Activated T-helper 2 cell treated with anti-CD3 and anti-CD28 coated beads, Interferon-gamma antibody, Interleukin-2, Interleukin-4, amounts not matched to agents 10 μg/mL and 5 μg/mL and 100 μg/mL, durations not matched to agents 14 hours and 24 hours and 36 hours (primary cell): ENCODE data around the gene TMEM88. TPM values are rescaled to one million over a fixed set of nuclear protein-coding genes. Genes with fewer than 3 reads are reported as not detected.
"Not testable (repeated sequence)": the region's sequence is repeated elsewhere in the genome, so short reads cannot be mapped to it uniquely, and the experiment has no call there.

Experiments used
- DNase-seq: peaks from one replicate; pipeline ENCODE4 v3.0.0; 2021; ENCODE audit warnings: low spot score
- H3K27ac Mint-ChIP-seq: one replicate; pipeline ENCODE4 v1.8.0; 2021; ENCODE audit warnings: mixed read lengths
- H3K27me3 Mint-ChIP-seq: one replicate; pipeline ENCODE4 v1.8.0; 2021; ENCODE audit warnings: low read depth, mixed read lengths
- H3K36me3 Mint-ChIP-seq: one replicate; pipeline ENCODE4 v1.8.0; 2021; ENCODE audit warnings: low read depth, mixed read lengths
- H3K4me1 Mint-ChIP-seq: one replicate; pipeline ENCODE4 v1.8.0; 2021; ENCODE audit warnings: low read depth, mixed read lengths
- H3K4me3 Mint-ChIP-seq: one replicate; pipeline ENCODE4 v1.8.0; 2021; ENCODE audit warnings: low read depth, mild to moderate bottlenecking, moderate library complexity, mixed read lengths
- H3K9me3 Mint-ChIP-seq: one replicate; pipeline ENCODE4 v1.8.0; 2021; ENCODE audit warnings: mixed read lengths
- intact Hi-C: fragments of 100-400 bp; cut with micrococcal nuclease; formaldehyde crosslinking; loops from one replicate; pipeline ENCODE4 v1.15.1; 2023
- total RNA-seq: library from RNA; stranded (reverse); gene quantifications from 2 replicates; pipeline ENCODE4 v1.2.3, GENCODE V29; 2022

The TMEM88 gene, protein sequence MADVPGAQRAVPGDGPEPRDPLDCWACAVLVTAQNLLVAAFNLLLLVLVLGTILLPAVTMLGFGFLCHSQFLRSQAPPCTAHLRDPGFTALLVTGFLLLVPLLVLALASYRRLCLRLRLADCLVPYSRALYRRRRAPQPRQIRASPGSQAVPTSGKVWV
- total RNA-seq = 4.1 and 6.1 TPM in 2 replicates

GRCh38 chr17:7854851-7855659 lies at the start of gene TMEM88:
Gene TMEM88 (plus strand): TSS chr17:7855066. CDS start chr17:7855075, 9 bp downstream.
- Mint-ChIP-seq H3K36me3 (peaks cover 49% of the 10 kb centered on the region), H3K4me3 (no peak within 1 kb of the TSS), H3K27me3 (no peaks in the 10 kb centered on the region), H3K9me3 (no peaks in the 10 kb centered on the region), H3K27ac (no peak within 1 kb of the TSS), H3K4me1 (peaks cover 39% of the 10 kb centered on the region)
- intact Hi-C loops = loop anchor here (10.0 kb wide), 1 partner anchor 200 kb away; no protein-coding TSS in a partner anchor
- no peak for DNase-seq

DNA sequence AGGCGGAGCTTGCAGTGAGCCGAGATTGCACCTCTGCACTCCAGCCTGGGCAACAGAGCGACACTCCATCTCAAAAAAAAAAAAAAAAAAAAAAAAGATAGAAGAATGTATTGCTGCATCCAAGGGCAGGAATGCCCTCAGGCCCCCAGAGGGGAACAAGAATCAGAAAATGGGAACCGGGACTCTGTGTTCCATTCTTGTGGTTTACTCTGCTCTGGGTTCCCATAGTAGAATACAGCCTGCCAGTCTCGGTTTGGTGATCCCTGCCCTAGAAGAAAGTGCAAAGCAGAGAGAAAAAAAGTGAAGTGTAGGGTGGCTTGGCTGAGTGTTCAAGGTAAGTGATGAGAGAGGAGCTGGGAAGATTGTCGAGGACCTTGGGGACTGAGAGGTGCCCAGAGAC lies 48.3 kb upstream of the TMEM88 start:
- Mint-ChIP-seq H3K27me3 (peaks cover 16% of the 10 kb centered on the region), H3K9me3 (no peaks in the 10 kb centered on the region), H3K4me1 (no peaks in the 10 kb centered on the region), H3K36me3 (no peaks in the 10 kb centered on the region), H3K4me3 (no peak overlapping the region), H3K27ac (no peak overlapping the region)
- DNase-seq = no peak
- intact Hi-C loops = no loop called here

GRCh38 chr17:7807206-7807605 lies 47.7 kb upstream of the TMEM88 start:
- intact Hi-C loops = no loop called here
- DNase-seq = no peak
- H3K36me3 Mint-ChIP-seq = no peaks in the 10 kb centered on the region
- H3K27me3 Mint-ChIP-seq = peaks cover 17% of the 10 kb centered on the region
- H3K9me3 Mint-ChIP-seq = no peaks in the 10 kb centered on the region
- H3K4me1 Mint-ChIP-seq = no peaks in the 10 kb centered on the region
- H3K27ac Mint-ChIP-seq = no peak overlapping the region
- H3K4me3 Mint-ChIP-seq = no peak overlapping the region

DNA sequence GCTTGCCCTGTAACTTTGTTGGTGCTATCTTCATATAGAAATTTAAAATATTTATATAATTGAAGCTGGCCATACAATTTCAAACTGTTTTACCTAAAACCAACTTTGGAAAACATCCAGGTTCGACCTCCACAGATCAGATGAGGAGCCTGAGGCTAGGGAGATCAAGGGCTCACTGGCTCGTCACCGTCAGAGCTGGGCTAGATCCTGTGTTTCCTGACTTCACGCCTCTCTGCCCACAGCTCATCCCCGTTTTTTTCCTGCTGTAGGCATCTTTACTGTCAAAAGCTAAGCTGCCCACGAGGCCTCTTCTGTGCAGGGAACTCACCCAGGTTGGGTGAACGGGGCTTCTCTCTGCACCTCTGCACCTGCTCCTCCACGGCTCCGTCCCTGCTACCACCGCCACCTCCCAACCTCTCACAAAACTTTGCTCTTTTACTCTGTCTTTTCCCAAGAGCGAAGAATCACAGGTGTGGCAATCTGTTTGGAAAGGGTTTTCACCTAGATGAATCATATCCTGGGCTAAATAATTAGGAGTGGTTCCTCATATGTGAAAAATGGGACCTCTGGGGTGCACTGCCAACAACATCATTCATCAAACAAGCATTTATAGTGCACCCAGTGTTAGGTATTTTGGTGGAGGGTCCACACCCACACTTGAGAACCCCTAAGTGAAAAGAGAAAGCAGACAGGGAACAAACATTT lies 45.6 kb upstream of the TMEM88 start:
- Mint-ChIP-seq H3K4me3 (no peak overlapping the region), H3K27ac (no peak overlapping the region), H3K4me1 (no peaks in the 10 kb centered on the region), H3K36me3 (no peaks in the 10 kb centered on the region), H3K27me3 (peaks cover 15% of the 10 kb centered on the region), H3K9me3 (no peaks in the 10 kb centered on the region)
- no peak for DNase-seq
- intact Hi-C loops = no loop called here

- H3K4me3 Mint-ChIP-seq, H3K36me3 Mint-ChIP-seq, H3K27ac Mint-ChIP-seq, intact Hi-C loops, DNase-seq, H3K9me3 Mint-ChIP-seq, H3K4me1 Mint-ChIP-seq: not testable (repeated sequence)
- H3K27me3 Mint-ChIP-seq = peaks cover 15% of the 10 kb centered on the region
These were observed 45.0 kb upstream of the TMEM88 start for GRCh38 chr17:7809791-7810343.

DNA sequence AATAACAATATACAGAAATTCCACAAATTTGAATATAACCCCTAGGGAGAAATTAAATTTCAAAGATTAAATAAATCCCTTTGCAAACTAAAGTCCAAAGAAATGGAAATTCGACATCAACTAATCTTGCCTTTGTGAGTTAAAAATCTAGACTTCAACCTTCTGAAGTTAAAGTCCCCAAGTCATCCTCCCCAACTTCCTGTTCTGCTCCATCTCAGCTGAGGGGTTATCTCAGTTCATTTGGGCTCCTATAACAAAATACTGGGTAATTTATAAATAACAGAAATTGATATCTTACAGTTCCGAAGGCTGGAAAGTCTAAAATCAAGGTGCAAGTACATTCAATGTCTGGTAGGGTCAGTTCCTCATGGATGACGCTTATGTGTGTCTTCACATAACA lies 43.6 kb upstream of the TMEM88 start:
- Mint-ChIP-seq H3K4me3 (no peak overlapping the region), H3K27me3 (peaks cover 9% of the 10 kb centered on the region), H3K36me3 (no peaks in the 10 kb centered on the region), H3K9me3 (no peaks in the 10 kb centered on the region), H3K27ac (no peak overlapping the region), H3K4me1 (no peaks in the 10 kb centered on the region)
- intact Hi-C loops = no loop called here
- DNase-seq = no peak

GRCh38 chr17:7814969-7815368 lies 39.9 kb upstream of the TMEM88 start:
- H3K27me3 Mint-ChIP-seq = peaks cover 2% of the 10 kb centered on the region
- H3K27ac Mint-ChIP-seq = no peak overlapping the region
- intact Hi-C loops = no loop called here
- no peaks in the 10 kb centered on the region for H3K36me3 Mint-ChIP-seq
- DNase-seq = no peak
- no peak overlapping the region for H3K4me3 Mint-ChIP-seq
- H3K9me3 Mint-ChIP-seq = no peaks in the 10 kb centered on the region
- H3K4me1 Mint-ChIP-seq = no peaks in the 10 kb centered on the region

- Mint-ChIP-seq H3K9me3 (no peaks in the 10 kb centered on the region), H3K4me1 (no peaks in the 10 kb centered on the region), H3K4me3 (no peak overlapping the region), H3K27ac (no peak overlapping the region), H3K36me3 (no peaks in the 10 kb centered on the region), H3K27me3 (no peaks in the 10 kb centered on the region)
- DNase-seq = no peak
- intact Hi-C loops = no loop called here
These were observed 37.8 kb upstream of the TMEM88 start for GRCh38 chr17:7816926-7817642.

- Mint-ChIP-seq H3K36me3 (no peaks in the 10 kb centered on the region), H3K27me3 (no peaks in the 10 kb centered on the region), H3K4me1 (no peaks in the 10 kb centered on the region), H3K27ac (no peak overlapping the region), H3K4me3 (no peak overlapping the region), H3K9me3 (no peaks in the 10 kb centered on the region)
- intact Hi-C loops = no loop called here
- no peak for DNase-seq
These were observed 37.3 kb upstream of the TMEM88 start for GRCh38 chr17:7817643-7817964.

DNA sequence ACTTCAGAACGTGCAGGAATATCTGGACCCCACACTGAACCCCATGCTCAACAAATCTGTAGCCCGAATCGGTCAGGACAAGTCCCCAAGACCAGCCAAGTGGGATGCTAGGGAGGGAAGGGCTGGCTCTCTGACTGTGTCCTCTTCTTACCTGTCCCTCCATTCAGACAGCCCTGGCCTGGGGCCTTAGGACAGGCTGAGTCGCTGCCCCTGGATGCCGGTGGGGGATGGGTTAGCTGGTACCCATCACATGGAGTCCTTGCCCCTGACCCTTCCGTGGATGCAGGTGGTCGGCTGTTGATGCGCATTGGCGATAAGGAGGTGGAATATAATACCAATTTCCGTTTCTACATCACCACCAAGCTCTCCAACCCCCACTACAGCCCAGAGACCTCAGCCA lies 36.8 kb upstream of the TMEM88 start:
- no peaks in the 10 kb centered on the region for H3K27me3 Mint-ChIP-seq

DNA sequence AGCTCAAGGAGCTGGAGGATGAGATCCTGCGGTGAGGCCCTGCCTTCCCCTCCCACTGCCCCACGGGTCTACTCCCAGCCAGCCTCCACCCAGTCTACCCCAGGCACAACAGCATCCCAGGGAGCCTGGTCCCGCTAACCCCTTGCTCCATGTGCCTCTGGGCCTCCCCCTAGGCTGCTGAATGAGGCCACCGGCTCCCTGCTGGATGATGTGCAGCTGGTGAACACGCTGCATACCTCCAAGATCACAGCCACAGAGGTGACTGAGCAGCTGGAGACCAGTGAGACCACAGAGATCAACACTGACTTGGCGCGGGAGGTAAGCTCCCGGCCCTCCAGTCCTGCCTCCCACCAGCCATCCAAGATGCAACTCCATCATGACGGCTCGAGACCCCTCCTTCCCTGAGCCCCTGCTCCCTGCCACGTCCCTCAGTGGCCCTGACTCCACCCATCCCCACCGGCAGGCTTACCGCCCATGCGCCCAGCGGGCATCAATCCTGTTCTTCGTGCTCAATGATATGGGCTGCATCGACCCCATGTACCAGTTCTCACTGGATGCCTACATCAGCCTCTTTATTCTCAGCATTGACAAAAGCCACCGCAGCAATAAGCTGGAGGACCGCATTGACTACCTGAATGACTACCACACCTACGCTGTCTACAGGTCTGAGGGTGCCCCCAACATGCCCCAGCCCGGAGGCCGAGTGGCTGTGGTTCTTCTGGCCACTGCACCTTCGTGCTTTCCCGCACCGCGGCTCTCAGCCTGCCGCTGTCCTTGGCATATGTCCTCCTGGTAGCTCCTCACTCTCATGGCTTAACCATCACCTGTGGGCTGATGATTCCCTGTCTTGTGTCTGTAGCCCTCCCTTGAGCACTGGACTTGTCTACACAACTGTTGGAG lies 35.9 kb upstream of the TMEM88 start:
- Mint-ChIP-seq H3K9me3 (no peaks in the 10 kb centered on the region), H3K4me3 (no peak overlapping the region), H3K27me3 (no peaks in the 10 kb centered on the region), H3K27ac (no peak overlapping the region), H3K36me3 (no peaks in the 10 kb centered on the region), H3K4me1 (no peaks in the 10 kb centered on the region)
- intact Hi-C loops = no loop called here
- no peak for DNase-seq

More for the DNA sequence above, 36.8 kb upstream of the TMEM88 start:
- intact Hi-C loops = no loop called here
- Mint-ChIP-seq H3K4me3 (no peak overlapping the region), H3K9me3 (no peaks in the 10 kb centered on the region), H3K4me1 (no peaks in the 10 kb centered on the region), H3K27ac (no peak overlapping the region), H3K36me3 (no peaks in the 10 kb centered on the region)
- DNase-seq = no peak

GRCh38 chr17:7820231-7820630 lies 34.6 kb upstream of the TMEM88 start:
- Mint-ChIP-seq H3K9me3 (no peaks in the 10 kb centered on the region), H3K36me3 (no peaks in the 10 kb centered on the region), H3K4me1 (peaks cover 6% of the 10 kb centered on the region), H3K27ac (no peak overlapping the region), H3K27me3 (peaks cover 3% of the 10 kb centered on the region), H3K4me3 (no peak overlapping the region)
- no peak for DNase-seq
- intact Hi-C loops = no loop called here
